Astrocyte of the spinal cord (primary cell): ENCODE data around the gene DOCK9.

Source experiments
- DNase-seq: peaks from one replicate; pipeline ENCODE4 v3.0.0; 2011; ENCODE audit warnings: low read depth, low spot score
- H3K4me3 ChIP-seq: 2 replicates; pipeline ENCODE4 v1.5.1; 2011; ENCODE audit warnings: low read depth, mild to moderate bottlenecking, low read length, moderate library complexity
- CTCF ChIP-seq: IDR thresholded peaks from 2 replicates; pipeline ENCODE4 v1.5.1; 2012; ENCODE audit warnings: low read depth, mild to moderate bottlenecking, low read length, inconsistent platforms
- in situ Hi-C: cut with HindIII; loops from 2 replicates; pipeline ENCODE4 v1.10.0; 2017; ENCODE audit warnings: low sequenced_read_pairs

Gene DOCK9

GRCh38 chr13:98945863-98946605 is 31.8 kb downstream of the DOCK9 start:
- in situ Hi-C loops: no loop called here
- no peak overlapping the region for H3K4me3 ChIP-seq
- no peak for TF ChIP-seq CTCF
- no peak for DNase-seq

- no peak for TF ChIP-seq CTCF
- DNase-seq: no peak
- in situ Hi-C loops: no loop called here
- H3K4me3 ChIP-seq: no peak overlapping the region
Measured at GRCh38 chr13:98944336-98944735, 33.5 kb downstream of the DOCK9 start.

GRCh38 chr13:98942997-98943396 is 34.9 kb downstream of the DOCK9 start:
- no peak for DNase-seq
- TF ChIP-seq CTCF: no peak
- in situ Hi-C loops: no loop called here
- no peak overlapping the region for H3K4me3 ChIP-seq

GRCh38 chr13:98942485-98942884 is 35.4 kb downstream of the DOCK9 start:
- no peak overlapping the region for H3K4me3 ChIP-seq
- DNase-seq: no peak
- no peak for TF ChIP-seq CTCF
- in situ Hi-C loops: no loop called here

GRCh38 chr13:98941536-98941935 is 36.3 kb downstream of the DOCK9 start:
- TF ChIP-seq CTCF: no peak
- in situ Hi-C loops: no loop called here
- no peak for DNase-seq
- no peak overlapping the region for H3K4me3 ChIP-seq

GRCh38 chr13:98941126-98941525 is 36.7 kb downstream of the DOCK9 start:
- in situ Hi-C loops: no loop called here

More at GRCh38 chr13:98941126-98941525, 36.7 kb downstream of the DOCK9 start:
- no peak for DNase-seq
- no peak overlapping the region for H3K4me3 ChIP-seq
- TF ChIP-seq CTCF: no peak
